Left renal pelvis (tissue), 4 donors: ENCODE measurements around the gene CD276. TPM values are rescaled to one million over a fixed set of nuclear protein-coding genes. Genes with fewer than 3 reads are reported as not detected.
"Not testable (repeated sequence)": the region's sequence is repeated elsewhere in the genome, so short reads cannot be mapped to it uniquely, and the experiment has no call there.

Experiments used
- DNase-seq, 4 donors: peaks; one replicate each; pipeline ENCODE4 v3.0.0-alpha.2; 2013; ENCODE audit warnings: low read depth in 4 of 4, low spot score in 3 of 4
- polyA plus RNA-seq, 4 donors: library from polyadenylated mRNA; unstranded; fragments of 120-200 nt; gene quantifications; one replicate each; pipeline ENCODE4 v1.2.1, GENCODE V29; 2013; ENCODE audit not compliant: insufficient read length in 4 of 4

CD276 gene
- polyA plus RNA-seq, 4 donors = 161 to 260 (median 170) TPM

GRCh38 chr15:73683257-73683776 lies 866 bp upstream of the CD276 start:
- no peak for DNase-seq

GRCh38 chr15:73684581-73685455 lies 635 bp downstream of the CD276 start:
- no peak for DNase-seq

- no peak for DNase-seq
Observed at GRCh38 chr15:73685981-73686380, 1.8 kb downstream of the CD276 start.

GRCh38 chr15:73686781-73687256 lies 2.6 kb downstream of the CD276 start:
- no peak for DNase-seq

- DNase-seq = no peak
Observed at GRCh38 chr15:73687351-73687750, 3.2 kb downstream of the CD276 start.

- no peak for DNase-seq
Observed at GRCh38 chr15:73688455-73688854, 4.3 kb downstream of the CD276 start.

GRCh38 chr15:73691396-73691795 lies 7.2 kb downstream of the CD276 start:
- no peak for DNase-seq

GRCh38 chr15:73694419-73694818 lies 10.2 kb downstream of the CD276 start:
- DNase-seq = no peak

GRCh38 chr15:73695773-73696640 lies 11.8 kb downstream of the CD276 start:
- DNase-seq = no peak

GRCh38 chr15:73696641-73697001 lies 12.4 kb downstream of the CD276 start:
- DNase-seq = no peak

GRCh38 chr15:73697033-73697467 lies 12.9 kb downstream of the CD276 start:
- peak; percentile 75 to 77 (median 76) for DNase-seq

- no peak for DNase-seq
Observed at GRCh38 chr15:73699249-73700040, 15.3 kb downstream of the CD276 start.

- peak in 2 of 4 donors; percentile 53 to 74 for DNase-seq
Observed at GRCh38 chr15:73700041-73700842, 16.1 kb downstream of the CD276 start.

GRCh38 chr15:73702311-73703239 lies 18.4 kb downstream of the CD276 start:
- not testable (repeated sequence) for DNase-seq

- not testable (repeated sequence) for DNase-seq
Observed at GRCh38 chr15:73703601-73704000, 19.4 kb downstream of the CD276 start.

- not testable (repeated sequence) for DNase-seq
Observed at GRCh38 chr15:73704142-73704868, 20.1 kb downstream of the CD276 start.

GRCh38 chr15:73704869-73705645 lies 20.9 kb downstream of the CD276 start:
- no peak for DNase-seq
